SK-N-MC (cell line): ENCODE results near the gene PARD3B.

ENCODE experiments used
- EZH2 ChIP-seq: fragments of 200-600 bp; sonication (generic); IDR thresholded peaks from one replicate; pipeline ENCODE4 v1.6.1; 2017; ENCODE audit warnings: antibody characterized with exemption
- FOXP2 ChIP-seq: optimal IDR thresholded peaks from 2 replicates; pipeline ENCODE3; 2011; ENCODE audit warnings: mild to moderate bottlenecking, moderate library complexity; ENCODE audit not compliant: insufficient read depth; ENCODE audit errors: extremely low read length, control extremely low read depth
- POLR2AphosphoS5 ChIP-seq: IDR thresholded peaks from 2 replicates; pipeline ENCODE4 v1.6.1; 2012; ENCODE audit warnings: mild to moderate bottlenecking, low read depth, low read length, borderline replicate concordance

DNA sequence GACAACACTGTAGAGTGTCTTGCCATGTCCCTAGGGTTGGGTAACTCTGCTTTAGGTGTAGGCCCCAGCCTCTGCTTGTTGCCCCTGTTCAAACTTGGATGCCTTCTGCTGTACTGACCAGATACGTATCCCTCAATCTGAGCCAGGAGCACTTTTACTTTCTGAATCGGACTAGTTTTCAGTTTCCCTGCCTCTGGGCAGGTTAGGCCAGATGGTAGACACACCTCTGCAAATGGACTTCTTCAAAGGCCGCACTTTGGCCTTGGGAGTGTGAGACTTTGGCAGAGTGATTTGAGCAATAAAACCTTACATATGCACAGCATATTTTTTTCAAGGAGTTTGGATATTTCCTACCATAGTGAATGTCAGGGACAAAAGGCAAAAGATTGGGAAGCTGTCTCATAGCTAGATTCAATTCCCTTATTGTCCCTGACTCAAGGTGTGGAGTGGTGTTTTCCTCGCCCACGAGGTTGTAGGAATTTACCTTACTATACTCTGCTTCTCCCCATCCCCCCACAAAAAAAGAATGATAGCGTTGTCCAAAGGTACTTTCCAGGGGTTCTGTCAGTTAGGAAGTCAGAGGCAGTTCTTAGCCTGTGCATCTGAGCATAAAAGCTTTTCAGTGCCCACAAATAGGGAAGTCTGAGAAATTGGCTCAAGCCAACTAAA lies 15.3 kb upstream of the PARD3B start:
- TF ChIP-seq POLR2AphosphoS5 = no peak
- TF ChIP-seq EZH2 = no peak
- no peak for TF ChIP-seq FOXP2
